ENCODE measurements around the gene SLC6A19.

The SLC6A19 gene

DNA sequence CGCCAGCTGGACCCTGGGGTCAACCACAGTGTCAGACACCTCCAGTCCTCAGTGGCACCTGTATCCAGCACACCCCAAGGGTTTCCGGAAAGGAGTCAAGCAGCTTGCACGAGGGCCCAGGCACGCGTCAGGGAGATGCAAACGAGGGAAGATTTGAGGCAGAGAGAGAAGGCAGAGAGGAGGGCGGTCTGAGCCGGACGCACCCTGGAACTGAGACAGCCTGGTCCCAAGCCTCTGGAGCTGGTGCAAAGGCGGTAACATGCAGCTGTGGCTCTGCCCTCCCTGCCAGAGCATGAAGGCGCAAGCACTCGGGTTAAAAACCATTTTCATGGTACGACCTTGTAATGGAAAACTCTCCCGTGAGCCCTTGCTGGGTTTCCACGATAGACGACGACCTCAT is 56.0 kb downstream of the SLC6A19 start:
- H3K4me3 ChIP-seq (ENCODE audit: low read depth, low read length), result no peak overlapping the region
- TF ChIP-seq, protein P1, sequence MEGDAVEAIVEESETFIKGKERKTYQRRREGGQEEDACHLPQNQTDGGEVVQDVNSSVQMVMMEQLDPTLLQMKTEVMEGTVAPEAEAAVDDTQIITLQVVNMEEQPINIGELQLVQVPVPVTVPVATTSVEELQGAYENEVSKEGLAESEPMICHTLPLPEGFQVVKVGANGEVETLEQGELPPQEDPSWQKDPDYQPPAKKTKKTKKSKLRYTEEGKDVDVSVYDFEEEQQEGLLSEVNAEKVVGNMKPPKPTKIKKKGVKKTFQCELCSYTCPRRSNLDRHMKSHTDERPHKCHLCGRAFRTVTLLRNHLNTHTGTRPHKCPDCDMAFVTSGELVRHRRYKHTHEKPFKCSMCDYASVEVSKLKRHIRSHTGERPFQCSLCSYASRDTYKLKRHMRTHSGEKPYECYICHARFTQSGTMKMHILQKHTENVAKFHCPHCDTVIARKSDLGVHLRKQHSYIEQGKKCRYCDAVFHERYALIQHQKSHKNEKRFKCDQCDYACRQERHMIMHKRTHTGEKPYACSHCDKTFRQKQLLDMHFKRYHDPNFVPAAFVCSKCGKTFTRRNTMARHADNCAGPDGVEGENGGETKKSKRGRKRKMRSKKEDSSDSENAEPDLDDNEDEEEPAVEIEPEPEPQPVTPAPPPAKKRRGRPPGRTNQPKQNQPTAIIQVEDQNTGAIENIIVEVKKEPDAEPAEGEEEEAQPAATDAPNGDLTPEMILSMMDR (IDR thresholded peaks at IDR 0.05; ENCODE audit: low read depth, low read length, missing control alignments), result no peak
- no peak for DNase-seq (ENCODE audit: low read depth)
- in situ Hi-C loops (cut with HindIII; ENCODE audit: low sequenced_read_pairs), result no loop called here

DNA sequence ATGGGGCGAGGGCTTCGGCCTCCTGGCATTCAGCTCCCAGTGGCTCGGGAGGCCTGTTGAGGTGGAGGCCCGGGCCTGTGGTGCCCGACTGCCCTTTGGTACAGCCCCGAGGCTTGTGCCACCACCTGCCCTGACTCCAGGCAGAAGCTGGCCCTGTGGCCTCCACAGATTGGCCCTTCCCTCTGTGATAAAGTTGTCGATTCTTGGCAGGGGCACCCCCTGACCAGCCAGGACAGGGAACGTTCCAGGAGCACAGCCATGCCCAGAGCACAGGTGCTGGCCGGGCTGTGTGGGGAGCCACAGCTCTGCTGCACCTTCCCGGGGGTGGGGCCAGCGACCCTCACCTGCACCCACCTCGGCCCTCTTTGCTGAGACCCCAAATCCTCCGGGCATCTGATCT is 56.4 kb downstream of the SLC6A19 start:
- DNase-seq (ENCODE audit: low read depth), result no peak
- no peak overlapping the region for H3K4me3 ChIP-seq (ENCODE audit: low read depth, low read length)
- TF ChIP-seq, protein P1 (IDR thresholded peaks at IDR 0.05; ENCODE audit: low read depth, low read length, missing control alignments), result no peak
- in situ Hi-C loops (cut with HindIII; ENCODE audit: low sequenced_read_pairs), result no loop called here

DNA sequence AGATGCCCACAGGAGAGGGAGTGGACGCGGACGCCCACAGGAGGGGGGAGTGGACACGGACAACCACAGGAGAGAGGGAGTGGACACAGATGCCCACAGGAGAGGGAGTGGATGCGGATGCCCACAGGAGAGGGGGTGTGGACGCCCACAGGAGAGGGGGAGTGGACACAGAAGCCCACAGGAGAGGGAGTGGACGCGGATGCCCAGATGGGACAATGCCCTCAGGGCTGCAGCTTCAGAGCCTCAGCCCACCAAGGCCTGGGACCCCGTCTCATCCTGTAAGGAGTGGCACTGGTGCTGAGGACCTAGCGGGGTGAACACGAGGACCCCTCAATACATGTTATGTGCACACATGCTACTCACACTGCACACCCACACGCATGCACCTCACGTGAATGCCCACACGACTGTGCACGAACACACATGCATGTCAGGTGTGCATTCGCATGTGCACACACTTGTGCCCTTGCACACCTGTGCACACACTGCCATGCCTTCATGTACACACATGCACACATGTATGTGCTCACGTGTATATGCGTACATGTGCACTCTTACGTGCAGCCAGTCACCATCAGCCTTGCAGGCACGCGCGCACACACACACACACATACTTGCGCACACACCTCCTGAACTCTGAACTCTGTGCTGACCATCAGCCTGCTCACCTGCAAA is 58.5 kb downstream of the SLC6A19 start:
- DNase-seq (ENCODE audit: low read depth), result no peak

DNA sequence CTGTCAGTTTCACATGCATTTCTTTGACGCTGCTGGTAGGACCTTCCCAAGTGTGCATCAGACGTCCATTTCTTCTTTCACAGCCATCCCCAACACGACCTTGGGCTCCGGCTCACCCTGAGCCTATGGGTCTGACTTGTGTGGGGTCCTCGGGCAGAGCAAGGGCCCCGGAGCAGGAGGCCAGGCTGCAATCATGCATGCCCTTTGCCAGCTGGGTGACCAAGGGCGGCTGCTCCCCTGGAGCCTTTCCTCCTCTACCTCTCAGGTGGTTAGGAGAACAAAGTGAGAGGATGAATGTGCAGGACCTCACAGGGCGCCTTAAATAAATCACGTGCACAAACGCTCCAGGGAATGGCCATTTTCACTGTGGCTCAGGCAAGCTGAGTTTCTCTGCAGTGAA is 60.2 kb downstream of the SLC6A19 start:
- TF ChIP-seq, protein P1 (IDR thresholded peaks at IDR 0.05; ENCODE audit: low read depth, low read length, missing control alignments), result no peak
- in situ Hi-C loops (cut with HindIII; ENCODE audit: low sequenced_read_pairs), result no loop called here
- no peak overlapping the region for H3K4me3 ChIP-seq (ENCODE audit: low read depth, low read length)
- no peak for DNase-seq (ENCODE audit: low read depth)

More for the DNA sequence above, 58.5 kb downstream of the SLC6A19 start:
- no peak overlapping the region for H3K4me3 ChIP-seq (ENCODE audit: low read depth, low read length)
- in situ Hi-C loops (cut with HindIII; ENCODE audit: low sequenced_read_pairs), result no loop called here
- TF ChIP-seq, protein P1 (IDR thresholded peaks at IDR 0.05; ENCODE audit: low read depth, low read length, missing control alignments), result no peak

DNA sequence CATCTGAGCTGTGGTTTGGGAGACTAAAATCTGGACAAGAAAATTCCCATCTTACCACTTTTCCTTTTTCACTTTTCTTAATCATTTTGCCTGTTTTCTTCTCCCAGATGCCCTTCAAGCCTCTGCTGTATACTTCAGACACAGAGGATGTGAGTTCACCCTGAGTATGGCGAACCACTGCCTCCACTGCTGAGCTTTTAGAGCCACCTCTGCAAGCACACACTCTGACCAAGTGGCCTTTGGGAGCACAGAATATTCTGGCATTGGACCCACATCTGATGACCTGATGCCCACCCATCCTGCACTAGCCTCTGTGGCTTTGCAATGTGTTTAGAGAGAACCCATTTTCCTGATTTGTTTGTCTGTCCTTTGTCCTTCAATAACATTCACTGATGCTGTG is 61.0 kb downstream of the SLC6A19 start:
- DNase-seq (ENCODE audit: low read depth), result no peak
- in situ Hi-C loops (cut with HindIII; ENCODE audit: low sequenced_read_pairs), result no loop called here
- no peak overlapping the region for H3K4me3 ChIP-seq (ENCODE audit: low read depth, low read length)
- TF ChIP-seq, protein P1 (IDR thresholded peaks at IDR 0.05; ENCODE audit: low read depth, low read length, missing control alignments), result no peak

DNA sequence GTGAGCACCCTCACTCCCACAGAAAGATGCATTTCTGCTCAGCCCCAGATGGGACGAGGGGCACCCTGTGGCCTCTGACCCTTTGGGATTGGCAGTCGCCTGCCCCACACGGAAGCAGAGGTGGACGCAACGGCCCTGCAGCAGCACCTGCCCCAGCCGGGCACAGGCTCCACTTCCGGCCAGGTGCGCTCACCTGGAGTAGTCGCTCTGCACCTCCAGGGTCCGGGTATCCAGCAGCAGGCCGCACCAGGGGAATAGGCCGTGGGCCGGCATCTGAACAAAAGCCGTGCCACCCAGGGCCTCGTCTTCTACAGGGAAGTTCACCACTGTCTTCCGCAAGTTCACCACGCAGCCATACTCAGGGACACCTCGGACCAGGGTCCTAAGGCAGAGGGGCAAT is 62.8 kb downstream of the SLC6A19 start:
- TF ChIP-seq, protein P1 (IDR thresholded peaks at IDR 0.05; ENCODE audit: low read depth, low read length, missing control alignments), result no peak
- H3K4me3 ChIP-seq (ENCODE audit: low read depth, low read length), result no peak overlapping the region
- in situ Hi-C loops (cut with HindIII; ENCODE audit: low sequenced_read_pairs), result no loop called here
- DNase-seq (ENCODE audit: low read depth), result no peak

Data from astrocyte of the cerebellum (primary cell).